Choroid plexus epithelial cell (primary cell): ENCODE measurements around the gene RAB31.

Source experiments
- DNase-seq: peaks from one replicate; pipeline ENCODE4 v3.0.0-alpha.2; 2010; ENCODE audit warnings: low read depth
- H3K4me3 ChIP-seq: 2 replicates; pipeline ENCODE4 v1.5.1; 2011; ENCODE audit warnings: low read depth, mild to moderate bottlenecking, control low read depth, low read length, moderate library complexity
- CTCF ChIP-seq: conservative IDR thresholded peaks from 2 replicates; pipeline ENCODE4 v1.5.1; 2011; ENCODE audit warnings: low read depth, mild to moderate bottlenecking, control low read depth, inconsistent platforms, low read length, moderate library complexity

Gene RAB31

GRCh38 chr18:9684881-9685614, 23.1 kb upstream of the RAB31 start:
- DNase-seq, result peak; percentile 90
- no peak for TF ChIP-seq CTCF
- H3K4me3 ChIP-seq, result no peak overlapping the region

GRCh38 chr18:9685615-9685890, 22.5 kb upstream of the RAB31 start:
- TF ChIP-seq CTCF, result no peak
- DNase-seq, result no peak

GRCh38 chr18:9688036-9688741, 19.9 kb upstream of the RAB31 start:
- TF ChIP-seq CTCF, result no peak

More at GRCh38 chr18:9685615-9685890, 22.5 kb upstream of the RAB31 start:
- no peak overlapping the region for H3K4me3 ChIP-seq

GRCh38 chr18:9689253-9689652, 18.8 kb upstream of the RAB31 start:
- no peak for DNase-seq
- no peak for TF ChIP-seq CTCF
- no peak overlapping the region for H3K4me3 ChIP-seq

More at GRCh38 chr18:9688036-9688741, 19.9 kb upstream of the RAB31 start:
- H3K4me3 ChIP-seq, result no peak overlapping the region
- peak; percentile 91 for DNase-seq

GRCh38 chr18:9690418-9691188, 17.5 kb upstream of the RAB31 start:
- DNase-seq, result peak; percentile 60
- H3K4me3 ChIP-seq, result no peak overlapping the region
- TF ChIP-seq CTCF, result no peak

GRCh38 chr18:9691235-9691634, 16.9 kb upstream of the RAB31 start:
- H3K4me3 ChIP-seq, result no peak overlapping the region
- TF ChIP-seq CTCF, result no peak
- DNase-seq, result no peak
